AG20443 (cell line): ENCODE data around the gene KCNH2.
"Not testable (repeated sequence)": the region's sequence is repeated elsewhere in the genome, so short reads cannot be mapped to it uniquely, and the experiment has no call there.

ENCODE experiments used
- DNase-seq: peaks from one replicate; pipeline ENCODE4 v3.0.0; 2012; ENCODE audit warnings: low spot score, mixed read lengths

KCNH2 gene, protein sequence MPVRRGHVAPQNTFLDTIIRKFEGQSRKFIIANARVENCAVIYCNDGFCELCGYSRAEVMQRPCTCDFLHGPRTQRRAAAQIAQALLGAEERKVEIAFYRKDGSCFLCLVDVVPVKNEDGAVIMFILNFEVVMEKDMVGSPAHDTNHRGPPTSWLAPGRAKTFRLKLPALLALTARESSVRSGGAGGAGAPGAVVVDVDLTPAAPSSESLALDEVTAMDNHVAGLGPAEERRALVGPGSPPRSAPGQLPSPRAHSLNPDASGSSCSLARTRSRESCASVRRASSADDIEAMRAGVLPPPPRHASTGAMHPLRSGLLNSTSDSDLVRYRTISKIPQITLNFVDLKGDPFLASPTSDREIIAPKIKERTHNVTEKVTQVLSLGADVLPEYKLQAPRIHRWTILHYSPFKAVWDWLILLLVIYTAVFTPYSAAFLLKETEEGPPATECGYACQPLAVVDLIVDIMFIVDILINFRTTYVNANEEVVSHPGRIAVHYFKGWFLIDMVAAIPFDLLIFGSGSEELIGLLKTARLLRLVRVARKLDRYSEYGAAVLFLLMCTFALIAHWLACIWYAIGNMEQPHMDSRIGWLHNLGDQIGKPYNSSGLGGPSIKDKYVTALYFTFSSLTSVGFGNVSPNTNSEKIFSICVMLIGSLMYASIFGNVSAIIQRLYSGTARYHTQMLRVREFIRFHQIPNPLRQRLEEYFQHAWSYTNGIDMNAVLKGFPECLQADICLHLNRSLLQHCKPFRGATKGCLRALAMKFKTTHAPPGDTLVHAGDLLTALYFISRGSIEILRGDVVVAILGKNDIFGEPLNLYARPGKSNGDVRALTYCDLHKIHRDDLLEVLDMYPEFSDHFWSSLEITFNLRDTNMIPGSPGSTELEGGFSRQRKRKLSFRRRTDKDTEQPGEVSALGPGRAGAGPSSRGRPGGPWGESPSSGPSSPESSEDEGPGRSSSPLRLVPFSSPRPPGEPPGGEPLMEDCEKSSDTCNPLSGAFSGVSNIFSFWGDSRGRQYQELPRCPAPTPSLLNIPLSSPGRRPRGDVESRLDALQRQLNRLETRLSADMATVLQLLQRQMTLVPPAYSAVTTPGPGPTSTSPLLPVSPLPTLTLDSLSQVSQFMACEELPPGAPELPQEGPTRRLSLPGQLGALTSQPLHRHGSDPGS

DNA sequence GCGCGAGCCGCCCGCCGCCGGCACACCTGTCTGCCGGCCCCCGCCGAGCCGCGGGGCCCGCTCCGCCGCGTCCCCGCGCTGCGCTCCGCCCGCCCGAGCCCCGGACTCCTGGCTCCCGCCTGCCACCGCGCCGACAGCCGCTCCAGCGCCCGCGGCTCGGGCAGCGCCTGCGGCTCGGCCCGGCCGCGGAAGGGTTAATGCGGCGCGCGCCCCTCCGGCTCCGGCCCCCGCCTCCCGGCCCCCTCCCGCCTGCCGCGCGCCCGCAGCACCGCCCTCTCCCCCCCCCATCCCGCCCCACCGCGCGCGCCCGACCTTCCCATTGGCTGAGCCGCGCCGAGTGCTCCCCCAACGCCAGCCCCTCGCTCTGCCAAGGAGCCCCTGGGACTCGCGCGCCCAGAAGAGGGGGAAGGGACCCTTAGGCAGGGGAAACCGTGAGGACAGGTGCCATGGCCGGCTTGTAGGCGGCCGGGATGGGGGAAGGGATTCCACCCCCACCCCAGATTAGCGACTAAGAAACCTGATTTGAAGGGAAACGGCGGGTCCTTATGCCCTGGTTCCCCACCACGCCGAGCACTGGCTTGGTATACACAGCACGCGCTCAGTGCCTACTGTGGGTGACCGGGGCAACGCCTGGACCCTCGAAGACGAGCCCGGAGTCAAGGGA, at the start of gene KCNH2:
Gene KCNH2 (minus strand): TSS at position 196 of the 664 bp plus-strand sequence. CDS start 408 bp downstream, outside the sequence.
- DNase-seq, result peak; percentile 58

DNA sequence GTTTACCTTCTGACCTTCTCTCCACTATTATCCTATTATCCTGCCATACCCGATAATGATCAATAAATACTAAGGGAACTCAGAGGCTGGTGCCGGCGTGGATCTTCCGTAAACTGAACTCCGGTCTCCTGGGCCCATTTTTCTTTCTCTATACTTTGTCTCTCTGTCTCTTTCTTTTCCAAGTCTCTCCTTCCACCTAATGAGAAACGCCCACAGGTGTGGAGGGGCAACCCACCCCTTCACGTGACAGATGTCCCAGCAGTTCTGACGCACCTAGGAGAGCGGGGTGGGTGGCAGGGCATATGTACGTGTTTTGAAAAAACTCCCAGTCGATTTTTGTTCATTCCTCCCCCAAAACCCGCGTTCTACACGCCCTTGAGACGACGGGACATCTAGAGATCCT, 49.6 kb upstream of the KCNH2 start:
- not testable (repeated sequence) for DNase-seq

DNA sequence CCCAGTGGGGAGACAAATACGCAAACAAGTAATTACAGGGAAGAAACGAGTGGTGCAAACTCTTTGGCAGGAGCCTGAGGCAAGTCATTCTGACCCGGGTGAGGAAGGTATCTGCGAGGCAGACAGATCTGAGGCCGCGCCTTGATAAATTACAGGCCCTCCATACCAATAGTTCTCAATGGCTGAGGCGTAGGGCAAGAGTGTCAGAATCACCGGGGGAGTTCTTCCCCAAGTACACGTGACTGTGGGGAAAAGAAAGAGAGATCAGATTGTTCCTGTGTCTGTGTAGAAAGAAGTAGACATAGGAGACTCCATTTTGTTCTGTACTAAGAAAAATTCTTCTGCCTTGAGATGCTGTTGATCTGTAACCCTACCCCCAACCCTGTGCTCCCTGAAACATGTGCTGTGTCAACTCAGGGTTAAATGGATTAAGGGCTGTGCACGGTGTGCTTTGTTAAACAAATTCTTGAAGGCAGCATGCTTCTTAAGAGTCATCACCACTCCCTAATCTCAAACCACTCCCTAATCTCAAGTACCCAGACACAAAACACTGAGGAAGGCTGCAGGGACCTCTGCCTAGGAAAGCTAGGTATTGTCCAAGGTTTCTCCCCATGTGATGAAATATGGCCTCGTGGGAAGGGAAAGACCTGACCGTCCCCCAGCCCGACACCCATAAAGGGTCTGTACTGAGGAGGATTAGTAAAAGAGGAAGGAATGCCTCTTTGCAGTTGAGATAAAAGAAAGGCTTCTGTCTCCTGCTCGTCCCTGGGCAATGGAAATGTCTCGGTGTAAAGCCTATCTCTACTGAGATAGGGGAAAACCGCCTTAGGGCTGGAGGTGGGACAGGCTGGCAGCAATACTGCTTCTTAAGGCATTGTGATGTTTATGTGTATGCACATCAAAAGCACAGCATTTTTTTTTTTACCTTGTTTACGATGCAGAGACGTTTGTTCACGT, 48.9 kb upstream of the KCNH2 start:
- DNase-seq, result not testable (repeated sequence)

DNA sequence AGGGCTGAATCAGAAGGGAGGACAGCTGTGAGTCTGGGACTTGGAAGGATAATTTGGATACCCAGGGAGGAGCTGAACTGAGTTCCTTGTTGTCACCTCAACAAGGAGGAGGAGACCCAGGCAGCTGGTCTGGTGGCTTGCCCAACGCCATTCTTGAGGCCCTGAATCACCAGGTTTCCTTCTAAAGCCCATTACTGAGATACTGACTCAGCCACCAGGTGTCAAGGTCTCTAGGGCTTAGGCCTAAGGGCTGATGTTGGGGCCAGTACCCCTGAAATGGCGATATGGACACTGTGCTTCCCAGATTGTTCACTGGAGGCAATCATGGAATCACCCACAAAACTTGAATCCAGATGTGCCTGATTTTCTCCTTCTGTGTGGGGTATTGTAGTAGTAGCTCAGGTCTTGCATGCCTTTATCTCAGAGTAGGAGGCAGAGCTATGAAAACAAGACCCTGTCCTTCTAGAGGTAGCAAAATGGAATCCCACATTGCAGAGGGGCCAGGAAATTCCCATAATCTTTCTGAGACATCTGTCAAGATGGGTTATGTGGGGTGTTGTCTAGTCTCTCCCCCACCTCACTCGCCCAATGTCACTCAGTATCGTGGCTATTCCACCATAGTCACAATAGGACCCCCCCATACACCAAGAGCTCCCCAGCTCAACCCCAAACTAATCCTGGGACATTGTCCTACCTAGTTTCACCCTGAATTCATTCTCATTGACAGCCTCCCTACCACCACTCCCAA, 48.0 kb upstream of the KCNH2 start:
- DNase-seq, result no peak

DNA sequence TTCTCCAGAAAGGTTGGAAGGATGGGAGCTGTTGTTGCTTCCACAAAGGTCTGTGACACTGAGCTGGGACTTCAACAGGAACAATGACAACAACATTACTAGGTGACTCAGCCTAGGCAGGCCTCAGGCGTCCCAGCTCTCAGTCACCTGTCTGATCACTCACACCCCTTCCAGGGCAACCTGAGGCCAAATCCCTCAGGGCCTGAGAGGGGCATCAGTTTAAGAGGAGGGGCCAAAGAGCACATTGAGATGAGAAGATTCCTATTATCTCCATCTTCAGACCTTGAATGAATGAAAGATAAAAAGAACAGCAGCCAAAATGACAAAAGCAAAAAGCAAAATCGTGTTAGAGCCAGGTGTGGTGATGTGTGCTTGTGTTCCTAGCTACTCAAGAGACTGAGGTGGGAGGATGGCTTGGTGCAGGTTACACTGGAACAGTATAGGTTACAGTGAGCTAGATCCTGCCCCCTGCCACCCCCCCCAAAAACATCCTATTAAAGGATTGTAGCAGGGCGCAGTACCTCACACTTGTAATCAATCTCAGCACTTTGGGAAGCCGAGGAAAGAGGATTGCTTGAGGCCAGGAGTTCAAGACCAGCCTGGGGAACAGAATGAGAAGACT, 46.4 kb upstream of the KCNH2 start, which contains the start of gene ATG9B:
Gene ATG9B (minus strand): TSS at position 60 of the 622 bp plus-strand sequence. CDS start 71 bp downstream, outside the sequence.
- DNase-seq, result no peak

DNA sequence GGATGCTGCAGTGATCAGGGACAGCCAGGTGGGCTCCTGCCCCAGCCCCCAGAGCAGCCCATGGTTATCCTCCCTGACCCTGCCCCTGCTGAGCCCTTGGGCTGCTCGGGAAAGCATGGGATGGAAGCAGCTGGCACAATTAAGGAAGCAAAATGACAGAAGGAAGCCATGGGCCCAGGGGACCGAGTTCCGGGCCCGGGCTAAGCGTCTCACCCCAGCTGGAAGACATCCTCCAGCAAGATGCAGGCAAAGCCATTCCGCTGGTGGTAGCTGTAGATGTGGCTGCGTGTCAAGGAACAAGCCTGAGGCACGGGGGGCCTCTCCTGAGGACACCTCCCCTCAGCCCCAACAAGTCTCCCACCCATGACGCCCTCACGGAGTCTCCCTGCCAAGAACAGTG, 45.1 kb upstream of the KCNH2 start:
- DNase-seq, result no peak

DNA sequence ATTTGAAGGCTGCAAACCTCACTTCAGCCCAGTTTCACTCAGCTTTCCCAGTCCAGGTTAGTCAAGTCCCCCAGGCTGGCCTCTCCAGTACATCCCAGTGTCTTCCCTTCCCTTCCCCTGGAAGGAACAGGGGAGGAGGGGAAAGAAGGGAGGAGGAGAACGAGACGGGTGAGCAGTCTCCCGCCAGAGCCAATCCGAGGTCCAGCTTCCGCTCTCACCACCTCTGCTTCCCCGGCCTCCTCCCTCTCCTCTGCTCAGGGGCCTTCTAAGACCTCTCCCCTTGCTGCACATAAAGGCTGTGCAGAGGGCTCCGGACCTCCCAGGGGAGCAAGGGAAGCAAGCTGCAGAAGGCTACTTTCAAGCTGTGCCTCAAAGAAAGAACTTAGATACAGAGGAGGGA, 42.1 kb upstream of the KCNH2 start:
- no peak for DNase-seq

DNA sequence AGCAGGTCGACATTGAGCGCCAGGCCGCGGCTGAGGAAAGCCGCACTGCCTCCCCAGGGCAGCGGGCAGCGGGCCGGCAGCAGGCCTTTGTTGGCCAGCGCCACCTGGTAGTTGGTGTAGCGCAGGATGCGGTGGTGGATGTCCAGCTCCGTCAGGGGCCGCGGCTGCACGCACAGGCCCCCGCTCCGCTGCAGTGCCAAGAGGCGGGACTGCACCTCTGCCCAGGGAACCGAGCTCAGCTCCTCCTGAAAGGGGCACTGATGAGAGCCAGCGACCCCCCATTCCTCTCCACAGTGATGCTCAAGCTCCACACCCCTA, 41.0 kb upstream of the KCNH2 start:
- no peak for DNase-seq

DNA sequence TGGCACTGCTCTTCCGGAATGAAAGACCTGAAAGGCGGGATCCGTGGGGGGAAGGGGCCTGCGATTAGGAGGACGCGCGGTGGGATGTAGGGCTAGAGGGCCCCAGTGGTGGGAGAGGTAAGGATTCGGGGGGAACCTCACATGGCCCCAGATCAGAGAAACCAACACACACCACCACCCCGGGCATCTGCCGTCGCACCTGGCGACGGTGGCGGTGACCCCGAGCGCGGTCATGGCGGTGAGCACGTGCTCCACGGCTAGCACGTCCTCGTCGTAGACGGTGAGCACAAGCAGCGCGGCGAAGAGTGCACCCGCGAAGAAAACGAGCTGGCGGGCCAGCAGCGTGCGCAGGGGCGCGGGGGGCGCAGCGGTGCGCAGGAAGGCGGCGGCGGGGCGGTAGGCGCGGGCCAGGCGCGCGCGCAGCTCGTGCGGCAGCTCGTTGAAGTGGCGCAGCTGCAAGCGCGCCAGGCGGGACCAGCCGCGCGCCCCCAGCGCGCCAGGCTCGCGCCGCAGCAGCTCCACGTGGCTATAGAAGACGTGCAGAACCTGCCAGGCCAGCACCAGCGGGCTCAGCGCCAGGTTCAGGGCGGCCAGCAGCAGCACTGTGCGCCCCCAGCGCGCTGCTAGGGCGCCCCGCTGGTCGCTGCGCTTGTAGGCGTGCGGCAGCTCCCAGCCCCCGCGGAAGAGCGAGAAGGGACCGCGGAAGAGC, 40.5 kb upstream of the KCNH2 start:
- no peak for DNase-seq

DNA sequence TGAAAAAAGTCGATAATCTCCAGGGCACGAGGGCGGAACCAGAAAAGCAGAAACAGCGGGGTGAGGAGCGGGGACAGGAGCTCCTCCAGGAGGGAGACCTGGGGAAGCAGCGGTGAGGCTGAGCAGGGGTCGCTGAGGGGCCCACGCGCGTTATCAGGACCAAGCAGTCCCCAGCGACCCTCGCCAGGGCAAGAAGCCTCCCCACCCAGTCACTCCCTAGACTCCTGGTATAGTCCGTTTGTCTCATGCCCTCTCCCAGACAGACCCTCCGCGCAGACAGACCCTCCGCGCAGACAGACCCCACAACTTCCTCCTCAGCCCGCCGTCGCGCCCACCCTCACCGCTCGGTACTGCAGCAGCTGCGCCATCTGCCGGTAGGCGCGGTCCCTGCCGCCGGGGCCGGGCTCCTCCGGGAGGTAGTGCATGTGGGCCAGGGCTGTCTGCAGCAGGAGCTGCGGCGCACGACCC, 39.9 kb upstream of the KCNH2 start:
- DNase-seq, result peak; percentile 81

DNA sequence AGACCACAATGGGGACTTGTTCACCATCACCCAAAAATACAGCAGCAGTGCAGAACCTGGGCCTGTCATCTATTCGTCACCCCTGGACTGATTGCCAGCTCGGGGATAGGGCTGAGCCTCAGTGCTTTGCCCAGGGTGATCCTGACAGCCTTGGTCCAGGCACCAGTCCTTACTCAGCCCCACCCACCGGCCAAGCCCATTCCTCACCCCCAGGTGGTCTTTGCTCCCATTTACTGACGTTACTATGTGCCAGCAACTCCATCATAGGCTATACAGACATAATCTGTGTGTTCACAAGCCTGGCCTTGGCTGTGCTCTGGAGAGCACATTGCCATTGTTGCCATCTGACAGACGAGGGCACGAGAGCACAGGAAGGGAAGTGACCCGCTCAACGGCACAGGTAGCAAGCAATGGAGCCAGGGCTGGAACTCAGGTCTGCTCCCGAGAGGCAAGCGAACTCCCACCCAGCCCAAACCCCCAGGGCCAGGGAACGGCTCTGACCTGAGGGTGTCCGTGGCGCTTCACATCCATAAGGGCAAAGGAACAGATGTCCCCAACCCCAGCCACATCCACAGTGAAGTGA, 39.3 kb upstream of the KCNH2 start:
- no peak for DNase-seq

DNA sequence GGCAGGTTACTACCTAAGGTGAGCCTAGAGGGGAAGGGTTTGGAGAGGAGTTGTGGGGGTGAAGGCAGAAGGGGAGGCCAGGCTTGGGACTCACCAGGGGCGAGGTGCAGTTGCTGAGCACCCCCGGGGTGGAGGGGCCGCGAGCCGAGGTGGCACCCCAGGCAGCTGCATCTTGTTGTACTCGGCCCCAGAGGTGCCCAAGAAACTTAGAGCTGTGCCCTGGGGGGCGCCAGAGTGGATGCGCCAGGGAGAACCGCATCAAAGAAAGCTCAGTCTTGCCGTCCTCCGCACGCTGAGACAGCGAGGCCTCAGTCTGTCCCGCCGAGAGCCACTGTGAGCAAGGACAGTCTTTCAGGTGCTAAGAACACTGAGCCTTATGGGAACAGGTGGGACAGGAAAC, 38.8 kb upstream of the KCNH2 start:
- DNase-seq, result no peak

DNA sequence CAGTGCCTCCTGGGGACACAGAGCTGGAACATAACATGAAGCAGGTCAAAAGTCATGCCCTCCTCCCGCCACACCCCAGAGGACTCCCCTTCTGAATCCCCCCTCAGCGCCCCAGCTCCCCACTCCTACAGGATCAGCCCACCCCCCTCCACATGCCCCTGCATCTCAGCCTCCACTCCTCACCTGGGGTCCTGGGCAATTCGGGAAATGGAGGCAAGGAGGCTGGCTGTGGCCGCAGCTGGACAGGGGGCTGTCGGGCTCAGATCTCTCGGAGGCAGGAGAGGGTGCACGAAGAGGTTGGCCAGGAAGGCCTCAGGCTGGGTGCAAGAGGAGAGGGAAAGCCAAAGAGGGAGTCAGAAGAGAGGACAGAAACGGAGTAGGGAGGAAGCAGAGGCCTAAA, 38.4 kb upstream of the KCNH2 start:
- no peak for DNase-seq

DNA sequence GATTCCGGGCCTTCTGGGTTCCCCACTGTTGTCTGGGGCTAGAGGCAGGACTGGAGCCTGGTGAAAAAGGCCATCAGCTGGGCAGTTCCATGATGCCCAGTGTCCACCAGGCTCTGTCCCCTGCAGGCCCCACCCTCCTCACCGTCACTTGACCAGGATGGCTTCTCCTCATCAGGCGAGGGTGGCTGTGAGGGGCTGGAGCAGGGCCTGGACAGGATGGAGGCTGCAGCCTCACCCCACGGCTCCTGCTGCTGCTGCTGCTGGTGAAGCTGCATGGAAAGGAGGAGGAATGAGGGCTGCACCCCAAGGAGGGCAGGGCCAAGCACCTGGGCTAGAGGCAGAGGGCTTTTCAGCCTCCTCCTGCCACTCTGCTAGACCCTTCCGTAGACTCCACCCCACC, 37.8 kb upstream of the KCNH2 start:
- DNase-seq, result no peak

DNA sequence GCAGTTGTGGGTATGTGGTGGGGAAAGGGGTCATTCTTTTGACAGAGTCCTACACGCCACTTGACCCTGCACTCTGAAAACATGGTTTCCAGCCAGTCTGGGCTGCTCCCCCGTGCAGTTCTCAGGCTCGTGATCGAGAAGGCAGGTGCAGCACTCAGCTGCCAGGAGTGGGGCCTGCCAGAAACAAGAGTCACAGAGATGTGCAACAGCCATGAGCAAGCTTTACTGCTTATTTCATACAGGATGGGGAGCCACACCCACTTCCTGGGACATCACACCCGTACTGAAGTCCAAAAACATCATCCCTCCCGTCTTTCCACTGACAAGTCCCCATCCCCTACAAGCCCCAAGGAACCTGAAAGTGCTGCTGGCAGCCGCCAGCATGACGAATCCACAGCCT, 36.8 kb upstream of the KCNH2 start:
- no peak for DNase-seq

DNA sequence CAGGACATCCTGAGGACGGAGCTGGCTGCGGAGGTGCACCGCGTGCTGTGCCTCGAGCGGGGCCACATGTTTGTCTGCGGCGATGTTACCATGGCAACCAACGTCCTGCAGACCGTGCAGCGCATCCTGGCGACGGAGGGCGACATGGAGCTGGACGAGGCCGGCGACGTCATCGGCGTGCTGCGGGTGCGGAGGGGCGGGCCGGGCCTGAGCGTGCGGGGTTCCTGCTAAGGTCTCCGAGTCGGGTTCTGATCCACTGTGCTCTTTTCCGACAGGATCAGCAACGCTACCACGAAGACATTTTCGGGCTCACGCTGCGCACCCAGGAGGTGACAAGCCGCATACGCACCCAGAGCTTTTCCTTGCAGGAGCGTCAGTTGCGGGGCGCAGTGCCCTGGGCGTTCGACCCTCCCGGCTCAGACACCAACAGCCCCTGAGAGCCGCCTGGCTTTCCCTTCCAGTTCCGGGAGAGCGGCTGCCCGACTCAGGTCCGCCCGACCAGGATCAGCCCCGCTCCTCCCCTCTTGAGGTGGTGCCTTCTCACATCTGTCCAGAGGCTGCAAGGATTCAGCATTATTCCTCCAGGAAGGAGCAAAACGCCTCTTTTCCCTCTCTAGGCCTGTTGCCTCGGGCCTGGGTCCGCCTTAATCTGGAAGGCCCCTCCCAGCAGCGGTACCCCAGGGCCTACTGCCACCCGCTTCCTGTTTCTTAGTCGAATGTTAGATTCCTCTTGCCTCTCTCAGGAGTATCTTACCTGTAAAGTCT, 35.8 kb upstream of the KCNH2 start:
- DNase-seq, result peak; percentile 87

DNA sequence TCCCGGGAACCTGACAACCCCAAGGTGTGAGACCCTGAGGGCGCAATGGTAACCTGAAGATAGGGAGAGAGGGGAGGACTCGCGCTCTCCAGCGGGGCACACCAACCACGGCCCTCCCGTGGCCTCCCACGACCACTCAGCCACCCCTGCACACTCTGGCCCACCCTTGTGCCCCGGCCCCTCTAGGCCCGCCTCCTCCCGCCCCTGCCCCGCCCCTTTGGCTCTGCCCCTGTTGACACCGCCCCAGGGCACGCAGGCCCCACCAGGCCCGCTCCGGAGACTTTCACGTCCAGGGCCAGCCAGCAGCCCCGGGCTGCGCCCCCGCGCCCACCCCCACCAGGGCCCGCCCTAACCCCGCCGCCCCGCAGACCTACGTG, 35.2 kb upstream of the KCNH2 start:
- DNase-seq, result no peak

DNA sequence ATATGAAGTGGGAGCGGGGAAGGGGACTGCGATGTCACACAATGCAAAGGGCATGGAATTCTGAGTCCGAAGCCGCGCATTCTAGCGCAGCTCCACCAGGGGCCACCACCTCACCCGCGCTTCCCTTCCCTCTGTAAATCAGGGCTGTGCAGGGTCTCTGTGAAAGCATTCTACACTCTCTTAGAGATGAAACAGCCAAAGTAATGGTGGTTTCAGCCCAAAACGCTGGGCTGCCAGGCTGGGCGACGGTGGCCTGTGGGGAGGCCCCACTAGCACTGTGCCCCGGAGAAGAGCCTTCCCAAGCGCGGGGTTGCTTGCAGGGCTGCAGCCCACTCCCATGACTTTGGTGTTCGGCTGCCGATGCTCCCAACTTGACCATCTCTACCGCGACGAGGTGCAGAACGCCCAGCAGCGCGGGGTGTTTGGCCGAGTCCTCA, 34.8 kb upstream of the KCNH2 start:
- DNase-seq, result peak; percentile 68
